Hepatocyte (in vitro differentiated cells): ENCODE data around the gene NCAPD2. TPM values are rescaled to one million over a fixed set of nuclear protein-coding genes. Genes with fewer than 3 reads are reported as not detected.

Experiments
- DNase-seq: peaks from one replicate; pipeline ENCODE4 v3.0.0-alpha.2; 2016; ENCODE audit warnings: low spot score
- H2AFZ ChIP-seq: fragments of 200-600 bp; sonication (generic); 2 replicates; pipeline ENCODE4 v1.6.0; 2016; ENCODE audit warnings: antibody characterized with exemption, mild to moderate bottlenecking
- H3K27ac ChIP-seq: fragments of 200-600 bp; sonication (generic); 2 replicates; pipeline ENCODE4 v1.5.1; 2016; ENCODE audit warnings: mild to moderate bottlenecking
- H3K27me3 ChIP-seq: fragments of 200-600 bp; sonication (generic); 2 replicates; pipeline ENCODE4 v1.6.1; 2016
- H3K36me3 ChIP-seq: fragments of 200-600 bp; sonication (generic); replicated peaks from 2 replicates; pipeline ENCODE4 v1.5.1; 2016; ENCODE audit warnings: low read depth; ENCODE audit not compliant: insufficient read depth
- H3K4me1 ChIP-seq: fragments of 200-600 bp; sonication (generic); 2 replicates; pipeline ENCODE4 v1.5.1; 2016; ENCODE audit warnings: mild to moderate bottlenecking, moderate library complexity; ENCODE audit not compliant: insufficient read depth
- H3K4me2 ChIP-seq: fragments of 200-600 bp; sonication (generic); 2 replicates; pipeline ENCODE4 v1.6.0; 2016
- H3K4me3 ChIP-seq: fragments of 200-600 bp; sonication (generic); 2 replicates; pipeline ENCODE4 v1.5.1; 2016; ENCODE audit warnings: mild to moderate bottlenecking
- H3K79me2 ChIP-seq: fragments of 200-600 bp; sonication (generic); 2 replicates; pipeline ENCODE4 v1.6.0; 2017; ENCODE audit warnings: mild to moderate bottlenecking
- H3K9me2 ChIP-seq: fragments of 200-600 bp; sonication (generic); replicated peaks from 2 replicates; pipeline ENCODE4 v1.6.0; 2017; ENCODE audit warnings: mild to moderate bottlenecking; ENCODE audit not compliant: insufficient read depth
- H3K9me3 ChIP-seq: fragments of 200-600 bp; sonication (generic); 2 replicates; pipeline ENCODE4 v1.5.1; 2016; ENCODE audit warnings: low read depth, mild to moderate bottlenecking
- H4K20me1 ChIP-seq: fragments of 200-600 bp; sonication (generic); 2 replicates; pipeline ENCODE4 v1.6.0; 2016; ENCODE audit warnings: mild to moderate bottlenecking; ENCODE audit not compliant: insufficient read depth, poor library complexity, severe bottlenecking
- EZH2 ChIP-seq: fragments of 200-600 bp; sonication (generic); IDR thresholded peaks from 2 replicates; pipeline ENCODE4 v1.6.1; 2016; ENCODE audit warnings: antibody characterized with exemption, mild to moderate bottlenecking, borderline replicate concordance
- EZH2phosphoT487 ChIP-seq: fragments of 200-600 bp; sonication (generic); IDR thresholded peaks from one replicate; pipeline ENCODE4 v1.6.1; 2018; ENCODE audit warnings: antibody characterized with exemption, mild to moderate bottlenecking, low read depth, moderate library complexity; ENCODE audit not compliant: unreplicated experiment, severe bottlenecking
- WGBS: methylation state at CpG from one replicate; pipeline ENCODE4 v1.1.6; 2016; ENCODE audit warnings: low lambda C conversion rate; ENCODE audit errors: missing lambda C conversion rate; 5-methylcytosine and 5-hydroxymethylcytosine counted together
- polyA plus RNA-seq: library from polyadenylated mRNA; unstranded; fragments of >200 nt; fragmentation: Nextera tagmentation; extraction: Ambion mirVana; gene quantifications from 2 replicates; pipeline ENCODE4 v1.2.1, GENCODE V29; 2016
- total RNA-seq: library from RNA; depleted of rRNA; stranded (reverse); fragments of >200 nt; gene quantifications from 2 replicates; pipeline ENCODE4 v1.2.3, GENCODE V29; 2014
- TF ChIP-seq, protein P1 (sequence below): fragments of 200-600 bp; sonication (generic); IDR thresholded peaks from 2 replicates; pipeline ENCODE4 v1.5.1; 2016; ENCODE audit warnings: antibody characterized with exemption, mild to moderate bottlenecking; ENCODE audit not compliant: poor library complexity

The NCAPD2 gene
- total and polyA plus RNA-seq, 2 experiments from 2014 or later, result 13.7 to 26.7 TPM

DNA sequence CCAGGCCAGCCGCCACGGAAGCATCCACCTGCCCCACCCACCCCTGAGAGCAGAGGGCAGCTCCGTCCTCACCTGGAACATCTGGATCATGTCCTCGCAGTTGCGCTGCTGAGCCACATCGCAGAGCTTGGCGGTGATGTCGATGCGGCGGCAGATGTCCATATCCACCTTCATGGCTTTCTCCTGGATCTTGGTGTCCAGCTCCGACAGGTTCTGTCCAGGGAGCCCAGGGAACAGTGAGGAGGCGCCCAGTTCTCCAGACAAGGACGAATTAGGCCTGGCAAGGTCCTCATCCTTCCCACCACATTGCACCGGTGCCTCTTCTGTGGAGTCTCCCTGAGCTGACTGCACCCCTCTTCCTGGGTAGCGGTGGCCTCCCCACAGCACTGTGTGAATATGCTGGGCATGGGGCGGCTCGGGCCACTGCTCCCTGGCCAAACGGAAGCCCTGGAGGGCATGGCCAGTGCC, 55.8 kb downstream of the NCAPD2 start:
- Histone ChIP-seq H2AFZ (no peak overlapping the region), H3K79me2 (peaks cover 16% of the 10 kb centered on the region), H4K20me1 (peaks cover 8% of the 10 kb centered on the region), H3K4me1 (peaks cover 14% of the 10 kb centered on the region), H3K9me3 (no peaks in the 10 kb centered on the region), H3K9me2 (no peaks in the 10 kb centered on the region), H3K36me3 (no peaks in the 10 kb centered on the region), H3K4me3 (no peak overlapping the region), H3K4me2 (no peak overlapping the region), H3K27me3 (no peaks in the 10 kb centered on the region), H3K27ac (no peak overlapping the region)
- 95% methylated on average over 18 of the region's 18 CpGs for WGBS
- no peak for TF ChIP-seq EZH2
- TF ChIP-seq EZH2phosphoT487, result no peak
- TF ChIP-seq, protein P1, sequence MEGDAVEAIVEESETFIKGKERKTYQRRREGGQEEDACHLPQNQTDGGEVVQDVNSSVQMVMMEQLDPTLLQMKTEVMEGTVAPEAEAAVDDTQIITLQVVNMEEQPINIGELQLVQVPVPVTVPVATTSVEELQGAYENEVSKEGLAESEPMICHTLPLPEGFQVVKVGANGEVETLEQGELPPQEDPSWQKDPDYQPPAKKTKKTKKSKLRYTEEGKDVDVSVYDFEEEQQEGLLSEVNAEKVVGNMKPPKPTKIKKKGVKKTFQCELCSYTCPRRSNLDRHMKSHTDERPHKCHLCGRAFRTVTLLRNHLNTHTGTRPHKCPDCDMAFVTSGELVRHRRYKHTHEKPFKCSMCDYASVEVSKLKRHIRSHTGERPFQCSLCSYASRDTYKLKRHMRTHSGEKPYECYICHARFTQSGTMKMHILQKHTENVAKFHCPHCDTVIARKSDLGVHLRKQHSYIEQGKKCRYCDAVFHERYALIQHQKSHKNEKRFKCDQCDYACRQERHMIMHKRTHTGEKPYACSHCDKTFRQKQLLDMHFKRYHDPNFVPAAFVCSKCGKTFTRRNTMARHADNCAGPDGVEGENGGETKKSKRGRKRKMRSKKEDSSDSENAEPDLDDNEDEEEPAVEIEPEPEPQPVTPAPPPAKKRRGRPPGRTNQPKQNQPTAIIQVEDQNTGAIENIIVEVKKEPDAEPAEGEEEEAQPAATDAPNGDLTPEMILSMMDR, result no peak
- no peak for DNase-seq

DNA sequence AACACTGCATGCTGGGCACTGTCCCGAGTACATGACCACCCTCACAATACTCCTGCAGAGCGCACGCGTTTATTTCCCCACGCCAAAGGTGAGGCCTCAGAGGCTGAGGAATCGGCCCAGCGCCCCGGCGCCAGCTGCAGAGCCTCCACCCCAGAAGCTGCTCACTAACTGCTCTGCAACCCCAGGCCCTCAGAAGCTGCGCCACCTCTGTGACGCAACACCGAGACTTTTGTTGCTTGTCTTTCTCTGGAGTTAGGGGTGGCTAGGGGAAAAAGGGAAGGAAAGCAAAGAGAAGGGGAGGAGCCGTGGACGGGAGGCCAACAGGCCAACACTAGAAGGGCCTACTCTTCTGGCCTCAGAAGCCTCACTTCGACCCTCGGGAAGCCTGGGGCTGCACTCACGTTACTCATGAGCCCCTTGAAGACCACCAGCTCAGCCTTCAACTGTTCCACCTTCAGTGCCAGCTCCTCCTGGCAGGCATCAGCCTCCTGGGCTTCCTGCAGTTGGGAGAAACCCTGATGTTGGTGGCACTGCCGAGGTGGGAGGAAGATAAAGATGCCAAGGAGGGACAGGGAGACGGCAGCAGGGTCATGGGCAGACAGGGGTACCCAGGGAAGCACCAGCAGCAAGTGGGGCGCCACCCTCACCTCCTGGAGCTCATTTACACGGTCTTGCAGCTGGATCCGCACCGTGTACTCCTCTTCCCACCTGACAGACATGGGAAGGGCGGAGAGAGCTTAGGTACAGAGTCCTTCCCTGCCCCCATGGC, 56.6 kb downstream of the NCAPD2 start:
- no peak overlapping the region for H3K4me3 ChIP-seq
- no peak overlapping the region for H3K4me2 ChIP-seq
- no peaks in the 10 kb centered on the region for H3K9me2 ChIP-seq
- no peaks in the 10 kb centered on the region for H3K9me3 ChIP-seq
- peaks cover 8% of the 10 kb centered on the region for H4K20me1 ChIP-seq
- H2AFZ ChIP-seq, result no peak overlapping the region
- H3K27ac ChIP-seq, result no peak overlapping the region
- no peak for DNase-seq
- 95% methylated on average over 24 of the region's 24 CpGs for WGBS
- no peaks in the 10 kb centered on the region for H3K27me3 ChIP-seq
- TF ChIP-seq, protein P1, result no peak
- no peak for TF ChIP-seq EZH2phosphoT487
- TF ChIP-seq EZH2, result no peak
- peaks cover 16% of the 10 kb centered on the region for H3K79me2 ChIP-seq
- no peaks in the 10 kb centered on the region for H3K36me3 ChIP-seq
- peaks cover 14% of the 10 kb centered on the region for H3K4me1 ChIP-seq

DNA sequence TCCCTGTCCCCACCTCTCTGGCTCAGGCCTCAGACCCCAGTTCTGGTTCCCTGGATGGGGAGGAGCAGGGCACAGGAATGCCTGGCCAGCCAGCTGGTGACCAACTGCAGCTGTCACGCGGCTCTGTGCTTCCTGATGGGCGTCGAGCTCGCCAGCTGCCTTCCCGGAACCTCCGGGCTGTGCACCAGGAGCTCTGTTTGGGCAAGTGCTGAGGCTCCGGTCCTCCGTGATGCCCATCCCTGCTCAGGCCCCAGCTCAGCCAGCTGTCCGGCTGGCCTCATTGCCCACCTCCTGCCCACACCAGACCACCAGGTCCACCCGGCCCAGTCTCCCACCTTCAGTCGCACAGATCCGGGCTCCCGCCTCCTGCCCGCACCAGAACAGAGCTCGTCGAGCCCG, 57.2 kb downstream of the NCAPD2 start:
- H3K9me2 ChIP-seq, result no peaks in the 10 kb centered on the region
- TF ChIP-seq, protein P1, result no peak
- no peak for TF ChIP-seq EZH2phosphoT487
- no peak for TF ChIP-seq EZH2
- no peaks in the 10 kb centered on the region for H3K27me3 ChIP-seq
- H2AFZ ChIP-seq, result no peak overlapping the region
- 95% methylated on average over 18 of the region's 18 CpGs for WGBS
- peak overlapping the region; percentile 75 for H3K27ac ChIP-seq
- H3K9me3 ChIP-seq, result no peaks in the 10 kb centered on the region
- no peak overlapping the region for H3K4me3 ChIP-seq
- H3K36me3 ChIP-seq, result no peaks in the 10 kb centered on the region
- peaks cover 16% of the 10 kb centered on the region for H3K79me2 ChIP-seq
- no peak for DNase-seq
- no peak overlapping the region for H3K4me2 ChIP-seq
- peaks cover 14% of the 10 kb centered on the region for H3K4me1 ChIP-seq
- peaks cover 8% of the 10 kb centered on the region for H4K20me1 ChIP-seq
